ENCODE data around the gene CIB2.
A peak's percentile ranks its signal among the peaks of the same experiment; 100 is the strongest.

The CIB2 gene

DNA sequence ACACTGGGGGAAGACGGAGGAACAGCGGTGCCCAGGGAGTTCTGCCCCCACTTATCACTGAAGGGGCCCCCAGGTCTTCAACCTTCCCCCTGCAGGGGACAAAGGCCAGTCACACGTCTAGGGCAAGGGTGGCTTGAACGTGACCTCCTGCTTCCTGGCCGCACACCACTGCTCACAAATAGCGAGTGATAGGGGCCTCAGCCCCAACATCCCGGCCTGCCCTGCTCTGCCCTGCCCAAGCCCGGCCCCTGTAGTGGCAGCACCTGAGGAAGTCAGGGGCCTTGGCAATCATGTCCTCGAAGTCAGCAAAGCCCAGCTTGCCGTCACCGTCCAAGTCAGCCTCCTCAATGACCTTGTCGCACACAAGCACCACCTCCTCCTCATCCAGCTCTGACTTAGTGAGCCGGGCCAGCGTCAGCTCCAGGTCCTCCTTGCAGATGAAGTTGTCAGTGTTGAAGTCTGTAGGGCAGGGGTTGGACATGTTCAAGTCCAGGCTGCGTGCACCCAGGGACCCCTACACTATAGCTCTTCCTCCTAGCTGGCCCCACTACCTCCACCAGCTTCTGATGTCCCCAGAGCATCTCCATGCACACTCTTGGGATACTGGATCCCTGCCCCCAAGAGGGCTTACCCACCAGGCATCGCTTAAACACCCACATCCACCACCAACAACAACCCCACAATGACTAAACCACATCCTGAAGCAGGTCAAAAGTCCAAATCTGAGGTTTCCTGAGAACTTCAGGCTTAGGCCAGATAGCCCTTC is 25.6 kb downstream of the CIB2 start:
- no peak for DNase-seq

- no peak for DNase-seq
Observed at GRCh38 chr15:78104566-78105475, 26.4 kb downstream of the CIB2 start.

- DNase-seq, result no peak
Observed at GRCh38 chr15:78104119-78104479, 27.1 kb downstream of the CIB2 start.

- no peak for DNase-seq
Observed at GRCh38 chr15:78103406-78104118, 27.7 kb downstream of the CIB2 start.

DNA sequence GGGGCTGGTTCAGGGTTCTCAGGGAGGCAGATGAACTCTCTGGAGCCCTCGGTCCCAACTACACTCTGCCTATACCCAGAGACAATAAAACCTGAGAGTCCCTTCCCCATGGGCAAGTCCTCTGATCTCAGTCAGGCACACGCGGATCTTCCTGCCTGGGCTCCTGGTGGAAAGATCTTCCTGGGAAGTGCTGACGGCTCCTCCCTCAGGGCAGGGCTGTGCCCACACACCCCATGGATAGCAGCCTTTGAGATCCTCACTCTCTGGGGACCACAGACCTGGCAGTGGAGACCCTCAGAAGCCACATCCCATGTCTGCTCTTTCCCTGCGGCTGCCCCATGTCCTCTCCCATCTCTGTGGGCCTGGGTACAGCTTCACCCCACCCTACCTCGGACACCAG is 28.5 kb downstream of the CIB2 start:
- peak in 1 of 2 experiments; percentile 44 for DNase-seq

DNA sequence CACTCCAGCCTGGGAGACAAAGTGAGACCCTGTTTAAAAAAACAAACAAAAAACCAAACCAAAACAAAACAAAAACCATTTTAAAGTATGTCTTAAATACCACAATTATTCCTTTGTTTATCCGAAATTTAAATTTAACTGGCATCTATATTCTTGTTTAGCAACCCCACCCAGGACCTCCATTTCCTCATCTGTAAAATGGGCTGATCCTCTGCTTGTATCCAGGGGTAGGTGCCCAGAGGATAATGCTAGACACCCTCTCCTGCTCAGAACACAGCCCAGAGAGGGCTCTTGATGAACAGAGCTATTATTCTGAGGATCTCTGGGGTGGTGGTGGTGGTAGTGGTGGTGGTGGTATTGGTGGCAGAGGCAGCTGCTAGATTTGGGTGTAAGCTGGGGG is 29.0 kb downstream of the CIB2 start:
- DNase-seq, result no peak

DNA sequence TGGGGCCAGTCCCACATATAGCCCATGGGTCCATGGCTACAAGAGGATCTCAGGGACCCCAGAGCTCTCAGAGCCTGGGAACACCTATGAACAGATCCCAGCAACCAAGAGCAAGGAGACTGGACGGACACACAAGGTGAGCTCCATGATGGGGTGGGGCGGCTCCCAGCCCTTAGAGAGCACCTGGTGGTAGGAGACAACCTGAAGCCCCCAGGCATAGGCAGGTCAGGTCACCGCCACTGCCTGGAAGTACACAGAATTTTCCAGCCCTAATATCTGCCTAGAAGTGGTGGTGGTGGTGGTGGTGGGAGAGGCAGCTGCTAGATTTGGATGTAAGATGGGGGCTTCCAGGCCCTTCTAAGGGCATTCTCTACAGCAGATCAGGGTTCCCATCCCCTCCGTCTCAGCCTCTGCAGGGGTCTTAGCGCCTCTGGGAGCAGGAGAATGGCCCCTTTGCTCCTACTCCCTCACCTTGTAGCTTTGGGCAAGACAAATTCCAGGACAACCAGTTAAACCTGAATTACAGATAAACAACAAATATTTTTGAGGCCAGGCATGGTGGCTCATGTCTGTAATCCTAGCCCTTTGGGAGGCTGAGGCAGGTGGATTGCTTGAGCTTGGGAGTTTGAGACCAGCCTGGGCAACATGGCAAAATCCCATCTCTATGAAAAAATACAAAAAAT is 29.7 kb downstream of the CIB2 start:
- DNase-seq, result no peak

- DNase-seq, result no peak
Observed at GRCh38 chr15:78100886-78101285, 30.4 kb downstream of the CIB2 start.

DNA sequence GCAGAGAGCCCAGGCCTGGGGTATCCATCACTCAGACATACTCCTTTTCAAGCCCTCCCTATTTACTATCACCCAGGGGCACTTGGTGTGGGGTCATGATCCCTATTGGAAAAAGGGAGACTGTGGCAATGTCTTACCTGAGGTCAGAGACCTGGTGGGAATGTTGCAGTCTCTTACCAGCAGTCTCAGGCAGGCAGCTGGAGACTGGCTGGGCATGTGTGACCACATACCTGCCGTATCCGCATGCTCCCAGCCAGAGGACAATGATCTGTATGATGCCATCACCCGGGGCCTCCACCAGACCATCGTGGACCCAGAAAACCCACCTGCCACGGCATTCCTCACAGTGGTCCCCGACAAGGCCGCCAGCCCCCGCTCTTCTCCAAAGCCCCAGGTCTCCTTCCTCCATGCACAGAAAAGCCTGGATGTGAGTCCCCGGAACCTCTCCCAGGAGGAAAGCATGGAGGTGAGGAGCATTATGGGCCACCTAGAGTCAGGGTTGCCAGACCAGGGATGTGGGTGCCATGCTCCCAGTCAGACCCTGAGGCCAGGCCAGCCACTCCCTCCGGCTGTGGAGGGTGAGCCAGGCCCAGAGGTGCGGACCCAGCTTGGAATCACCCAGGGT is 33.0 kb downstream of the CIB2 start:
- no peak for DNase-seq

- DNase-seq, result no peak
Observed at GRCh38 chr15:78097667-78098066, 33.6 kb downstream of the CIB2 start.

GRCh38 chr15:78093242-78094020 is 37.8 kb downstream of the CIB2 start:
- no peak for DNase-seq

DNA sequence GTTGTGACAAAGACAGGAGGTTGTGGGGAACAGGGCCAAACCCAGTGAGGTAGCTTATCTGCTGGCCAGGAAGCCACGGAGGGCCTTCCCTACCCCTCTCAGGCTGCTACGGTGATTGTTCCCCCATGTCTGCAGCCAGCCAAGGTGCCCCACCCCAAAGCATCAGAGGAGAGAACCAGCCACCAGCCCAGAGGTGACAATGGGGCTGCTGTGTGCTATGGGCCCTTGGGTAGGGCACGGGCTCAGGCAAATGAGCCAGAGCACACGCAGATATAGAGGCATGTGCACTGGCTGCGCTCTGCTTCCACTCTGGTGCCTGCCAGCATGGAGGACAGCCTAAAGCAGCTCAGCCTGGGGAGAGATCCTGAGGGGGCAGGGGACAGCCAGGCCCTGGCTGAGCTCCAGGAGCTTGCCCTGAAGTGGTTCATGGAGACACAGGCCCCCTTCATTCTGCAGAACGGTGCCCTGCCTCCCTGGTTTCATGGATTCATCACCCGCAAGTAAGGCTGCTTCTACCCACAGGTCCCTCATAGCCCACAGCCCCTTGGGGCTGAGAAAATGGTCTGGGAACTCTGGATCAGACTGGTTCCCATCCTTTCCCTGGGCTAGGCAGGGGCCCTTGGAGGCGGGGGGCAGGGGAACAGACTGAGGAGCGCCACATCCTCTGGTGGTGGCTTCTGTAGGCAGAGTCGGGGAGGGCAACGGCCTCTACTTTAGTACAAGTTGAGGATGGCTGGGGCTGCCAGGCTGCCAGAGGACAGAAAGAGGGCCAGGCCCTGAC is 38.8 kb downstream of the CIB2 start, which contains the start of gene SH2D7:
TSS of gene SH2D7 (plus strand) at position 301 of the 781 bp plus-strand sequence. CDS start at position 325, 24 bp downstream.
- DNase-seq, result peak in 1 of 2 experiments; percentile 68

- no peak for DNase-seq
Observed at GRCh38 chr15:78090422-78091063, 40.7 kb downstream of the CIB2 start.

- peak; percentile 93 for DNase-seq
Observed at GRCh38 chr15:78088773-78089080, 42.5 kb downstream of the CIB2 start.

DNA sequence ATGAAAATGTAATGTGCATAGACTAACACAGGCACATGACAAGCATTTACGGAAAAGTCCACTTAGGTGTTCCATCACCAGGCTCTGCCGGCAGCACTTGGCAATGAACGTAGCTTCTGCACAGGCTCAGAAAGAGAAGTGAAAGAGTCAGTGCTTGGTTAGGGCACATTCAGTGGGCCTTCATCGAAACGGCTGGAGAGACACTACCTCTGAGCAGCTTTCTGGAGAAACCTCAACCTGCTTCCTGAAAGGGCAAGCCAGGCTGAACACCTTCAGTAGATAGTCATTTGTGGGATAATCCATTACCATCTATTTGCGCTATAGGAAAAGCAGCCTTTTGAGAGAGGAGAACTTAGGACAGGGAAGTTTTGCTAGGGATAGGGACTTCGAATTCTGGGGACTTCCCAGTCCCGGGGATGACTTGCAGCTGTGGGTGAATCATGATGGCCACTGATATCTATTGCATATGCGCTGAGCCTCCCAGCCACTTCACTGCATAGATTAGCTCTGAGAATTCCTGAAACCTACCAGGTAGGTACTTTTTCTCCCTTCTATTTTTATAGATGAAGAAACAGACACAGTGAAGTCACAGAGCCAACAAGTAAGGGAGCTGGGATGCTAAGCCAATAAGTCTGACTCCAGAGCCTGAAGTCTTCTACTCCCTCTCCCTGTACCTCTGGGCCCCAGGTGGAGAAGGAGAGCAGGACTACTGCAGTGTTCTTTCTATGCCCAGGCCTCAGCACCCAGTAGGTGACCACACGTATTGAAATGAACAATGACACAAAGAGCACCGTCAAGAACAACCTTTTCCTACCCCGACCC is 43.1 kb downstream of the CIB2 start:
- peak; percentile 46 to 68 for DNase-seq

DNA sequence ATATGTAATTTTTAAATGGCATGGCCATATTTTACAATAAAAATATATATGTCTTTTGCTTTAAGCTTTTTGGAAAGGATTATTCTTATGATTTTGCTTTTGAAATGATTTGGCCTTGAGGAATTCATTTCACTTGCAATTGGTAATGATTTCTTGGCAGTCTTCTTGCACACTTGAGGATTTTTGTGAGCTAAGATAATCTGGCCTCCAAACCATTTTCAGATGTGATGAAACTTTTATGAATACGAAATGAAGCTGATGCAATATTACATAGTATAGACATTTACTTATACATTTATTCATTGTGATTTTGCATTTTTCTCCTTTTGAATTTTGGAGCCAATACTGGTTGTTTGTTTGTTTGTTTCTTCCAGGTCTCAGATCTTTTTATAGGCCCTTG is 45.3 kb downstream of the CIB2 start:
- DNase-seq, result no peak

DNA sequence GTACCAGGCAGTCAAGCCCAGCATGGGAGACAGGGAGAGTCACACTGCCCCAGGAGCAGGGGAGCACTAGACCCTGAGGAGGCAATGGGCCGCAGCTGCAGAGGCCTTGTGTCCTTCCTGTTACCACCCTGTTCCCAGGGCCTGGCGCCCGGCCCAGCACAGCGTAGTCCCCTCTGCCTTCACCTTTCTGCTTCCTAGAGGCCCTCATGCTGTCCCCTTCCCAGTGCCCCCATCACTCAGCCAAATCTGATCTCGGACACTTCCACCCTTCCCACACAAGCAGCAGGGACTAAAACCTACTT is 46.8 kb downstream of the CIB2 start:
- no peak for DNase-seq

- peak; percentile 99 for DNase-seq
Observed at GRCh38 chr15:78083687-78084448, 47.4 kb downstream of the CIB2 start.

GRCh38 chr15:78083186-78083585 is 48.1 kb downstream of the CIB2 start:
- DNase-seq, result no peak
